Muscle of leg (tissue), 11 donors: ENCODE data around the gene HCST. TPM values are rescaled to one million over a fixed set of nuclear protein-coding genes. Genes with fewer than 3 reads are reported as not detected.
"Not testable (repeated sequence)": the region's sequence is repeated elsewhere in the genome, so short reads cannot be mapped to it uniquely, and the experiment has no call there.

Source experiments
- DNase-seq: peaks from one replicate; pipeline ENCODE4 v3.0.0; 2013
- H3K27ac ChIP-seq: one replicate; pipeline ENCODE4 v1.5.1; 2013; ENCODE audit warnings: mild to moderate bottlenecking, low read length, control low read depth
- H3K27me3 ChIP-seq: one replicate; pipeline ENCODE4 v1.6.1; 2013; ENCODE audit warnings: low read length; ENCODE audit not compliant: control insufficient read depth, insufficient read depth
- H3K36me3 ChIP-seq: one replicate; pipeline ENCODE4 v1.6.1; 2013; ENCODE audit warnings: low read length; ENCODE audit not compliant: control insufficient read depth, insufficient read depth
- H3K4me1 ChIP-seq: one replicate; pipeline ENCODE4 v1.6.1; 2013; ENCODE audit warnings: low read length; ENCODE audit not compliant: control insufficient read depth, insufficient read depth
- H3K4me3 ChIP-seq: one replicate; pipeline ENCODE4 v1.5.1; 2013; ENCODE audit warnings: low read length, control low read depth
- H3K9me3 ChIP-seq: replicated peaks from 2 replicates; pipeline ENCODE4 v1.6.1; 2013; ENCODE audit warnings: low read depth, low read length; ENCODE audit not compliant: control insufficient read depth
- WGBS: methylation state at CpG from one replicate; pipeline ENCODE4 v1.1.5; 2013; ENCODE audit warnings: missing lambda C conversion rate; ENCODE audit not compliant: insufficient coverage; 5-methylcytosine and 5-hydroxymethylcytosine counted together
- polyA plus RNA-seq, 8 donors: library from polyadenylated mRNA; unstranded; fragments of 120-200 nt; gene quantifications; one replicate each; pipeline versions ENCODE4 v1.2.1 to v1.2.3, GENCODE V29; 2013; ENCODE audit warnings: inconsistent platforms in 1 of 8, low replicate concordance in 1 of 8; ENCODE audit not compliant: insufficient read length in 8 of 8, insufficient read depth in 1 of 8
- total RNA-seq: library from RNA; stranded (reverse); fragments of 120-200 nt; gene quantifications from one replicate; pipeline ENCODE4 v1.2.4, GENCODE V29; 2013

Gene HCST
- total and polyA plus RNA-seq, 9 donors = 3.5 to 7.8 (median 5.5) TPM

GRCh38 chr19:35903550-35904179 is 1.3 kb downstream of the HCST start:
- Histone ChIP-seq H3K4me1 (peaks cover 9% of the 10 kb centered on the region), H3K4me3 (peak overlapping the region; percentile 2)

GRCh38 chr19:35904311-35905068 is 2.2 kb downstream of the HCST start:
- DNase-seq = peak; percentile 35
- H3K27me3 ChIP-seq = peaks cover 25% of the 10 kb centered on the region
- 80% methylated on average over 9 of the region's 10 CpGs for WGBS
- peak overlapping the region; percentile 29 for H3K27ac ChIP-seq
- H3K36me3 ChIP-seq = no peaks in the 10 kb centered on the region
- H3K4me3 ChIP-seq = no peak overlapping the region
- H3K9me3 ChIP-seq = no peaks in the 10 kb centered on the region
- H3K4me1 ChIP-seq = peaks cover 3% of the 10 kb centered on the region

More at GRCh38 chr19:35903550-35904179, 1.3 kb downstream of the HCST start:
- 1% methylated on average over 23 of the region's 24 CpGs for WGBS
- peak; percentile 80 for DNase-seq
- no peaks in the 10 kb centered on the region for H3K36me3 ChIP-seq
- H3K9me3 ChIP-seq = no peaks in the 10 kb centered on the region
- peaks cover 27% of the 10 kb centered on the region for H3K27me3 ChIP-seq
- H3K27ac ChIP-seq = peak overlapping the region; percentile 71

GRCh38 chr19:35905178-35905727 is 2.9 kb downstream of the HCST start:
- peaks cover under 1% of the 10 kb centered on the region for H3K4me1 ChIP-seq
- no peaks in the 10 kb centered on the region for H3K36me3 ChIP-seq
- H3K4me3 ChIP-seq = no peak overlapping the region

GRCh38 chr19:35907377-35907745 is 5.0 kb downstream of the HCST start:
- peak overlapping the region; percentile 35 for H3K27ac ChIP-seq
- DNase-seq = no peak
- peak overlapping the region; percentile 28 for H3K4me3 ChIP-seq
- H3K27me3 ChIP-seq = peaks cover 18% of the 10 kb centered on the region
- no peaks in the 10 kb centered on the region for H3K4me1 ChIP-seq
- no peaks in the 10 kb centered on the region for H3K36me3 ChIP-seq
- 21% methylated on average over 7 of the region's 12 CpGs for WGBS
- no peaks in the 10 kb centered on the region for H3K9me3 ChIP-seq

More at GRCh38 chr19:35905178-35905727, 2.9 kb downstream of the HCST start:
- Histone ChIP-seq H3K9me3 (no peaks in the 10 kb centered on the region), H3K27me3 (peaks cover 24% of the 10 kb centered on the region), H3K27ac (peak overlapping the region; percentile 35)
- DNase-seq = no peak
- WGBS = 0% methylated on average over 1 of the region's 6 CpGs

GRCh38 chr19:35908010-35908441 is 5.7 kb downstream of the HCST start, which contains the start of gene TYROBP:
Gene TYROBP (minus strand): TSS chr19:35908295. CDS start chr19:35908228, 67 bp downstream.
- Histone ChIP-seq H3K27me3 (peaks cover 13% of the 10 kb centered on the region), H3K4me1 (no peaks in the 10 kb centered on the region), H3K4me3 (peak within 1 kb of the TSS; percentile 28), H3K27ac (peak within 1 kb of the TSS; percentile 51), H3K36me3 (no peaks in the 10 kb centered on the region), H3K9me3 (no peaks in the 10 kb centered on the region)
- 27% methylated on average over 6 of the region's 9 CpGs for WGBS
- peak; percentile 39 for DNase-seq

- peak overlapping the region; percentile 51 for H3K27ac ChIP-seq
- 65% methylated on average over 3 of the region's 10 CpGs for WGBS
Measured at GRCh38 chr19:35908973-35909683, 6.8 kb downstream of the HCST start.

GRCh38 chr19:35909684-35910035 is 7.3 kb downstream of the HCST start:
- no peaks in the 10 kb centered on the region for H3K27me3 ChIP-seq
- H3K27ac ChIP-seq = peak overlapping the region; percentile 45
- no peaks in the 10 kb centered on the region for H3K36me3 ChIP-seq
- no peaks in the 10 kb centered on the region for H3K9me3 ChIP-seq
- 63% methylated on average over 3 of the region's 6 CpGs for WGBS
- H3K4me3 ChIP-seq = no peak overlapping the region
- DNase-seq = no peak
- no peaks in the 10 kb centered on the region for H3K4me1 ChIP-seq

More at GRCh38 chr19:35908973-35909683, 6.8 kb downstream of the HCST start:
- DNase-seq = peak; percentile 87
- H3K36me3 ChIP-seq = no peaks in the 10 kb centered on the region
- no peaks in the 10 kb centered on the region for H3K9me3 ChIP-seq
- H3K4me1 ChIP-seq = no peaks in the 10 kb centered on the region
- peaks cover 4% of the 10 kb centered on the region for H3K27me3 ChIP-seq
- no peak overlapping the region for H3K4me3 ChIP-seq

- not testable (repeated sequence) for H3K4me3 ChIP-seq, H3K27me3 ChIP-seq, DNase-seq, H3K36me3 ChIP-seq, H3K9me3 ChIP-seq, H3K27ac ChIP-seq, H3K4me1 ChIP-seq
- WGBS = 88% methylated on average over 3 of the region's 14 CpGs
Measured at GRCh38 chr19:35910355-35910754, 8.0 kb downstream of the HCST start.

GRCh38 chr19:35911173-35911572 is 8.8 kb downstream of the HCST start:
- Histone ChIP-seq H3K27me3 (no peaks in the 10 kb centered on the region), H3K27ac (no peak overlapping the region), H3K36me3 (no peaks in the 10 kb centered on the region), H3K4me1 (no peaks in the 10 kb centered on the region), H3K4me3 (no peak overlapping the region), H3K9me3 (no peaks in the 10 kb centered on the region)
- DNase-seq = no peak
- WGBS = no CpG with 5 or more reads among the region's 3 CpGs

GRCh38 chr19:35911790-35912189 is 9.5 kb downstream of the HCST start:
- Histone ChIP-seq H3K9me3 (no peaks in the 10 kb centered on the region), H3K27ac (no peak overlapping the region), H3K36me3 (no peaks in the 10 kb centered on the region), H3K4me3 (no peak overlapping the region), H3K27me3 (no peaks in the 10 kb centered on the region), H3K4me1 (no peaks in the 10 kb centered on the region)
- 0% methylated on average over 1 of the region's 5 CpGs for WGBS
- DNase-seq = no peak
